Neural progenitor cell (in vitro differentiated cells): ENCODE measurements around the gene PPM1E. TPM values are rescaled to one million over a fixed set of nuclear protein-coding genes. Genes with fewer than 3 reads are reported as not detected.

ENCODE experiments used
- DNase-seq: peaks from one replicate; pipeline ENCODE4 v3.0.0-alpha.2; 2016; ENCODE audit warnings: low spot score
- H2AFZ ChIP-seq: fragments of 200-600 bp; sonication (generic); replicated peaks from 2 replicates; pipeline ENCODE4 v1.6.1; 2016; ENCODE audit warnings: antibody characterized with exemption
- H3F3A ChIP-seq: fragments of 200-600 bp; sonication (generic); 2 replicates; pipeline ENCODE4 v1.6.1; 2016; ENCODE audit warnings: antibody characterized with exemption, low read depth
- H3K27ac ChIP-seq: fragments of 200-600 bp; sonication (generic); 2 replicates; pipeline ENCODE4 v1.5.1; 2016; ENCODE audit warnings: mild to moderate bottlenecking
- H3K27me3 ChIP-seq: fragments of 200-600 bp; sonication (generic); 2 replicates; pipeline ENCODE4 v1.6.1; 2016; ENCODE audit warnings: mild to moderate bottlenecking, moderate library complexity
- H3K36me3 ChIP-seq: fragments of 200-600 bp; sonication (generic); 2 replicates; pipeline ENCODE4 v1.5.1; 2016
- H3K4me1 ChIP-seq: fragments of 200-600 bp; sonication (generic); 2 replicates; pipeline ENCODE4 v1.6.1; 2016; ENCODE audit warnings: mixed run types
- H3K4me2 ChIP-seq: fragments of 200-600 bp; sonication (generic); 2 replicates; pipeline ENCODE4 v1.6.1; 2016
- H3K4me3 ChIP-seq: fragments of 200-600 bp; sonication (generic); 2 replicates; pipeline ENCODE4 v1.5.1; 2016
- H3K79me2 ChIP-seq: fragments of 200-600 bp; sonication (generic); 2 replicates; pipeline ENCODE4 v1.6.1; 2016; ENCODE audit warnings: low read depth
- H3K9ac ChIP-seq: fragments of 200-600 bp; sonication (generic); 2 replicates; pipeline ENCODE4 v1.6.1; 2016
- H3K9me3 ChIP-seq: fragments of 200-600 bp; sonication (generic); 2 replicates; pipeline ENCODE4 v1.5.1; 2016; ENCODE audit warnings: low read depth
- H4K20me1 ChIP-seq: fragments of 200-600 bp; sonication (generic); 2 replicates; pipeline ENCODE4 v1.6.1; 2016; ENCODE audit warnings: low read depth
- H3K27ac Mint-ChIP-seq: 3 replicates; pipeline ENCODE4 v1.8.0; 2021; ENCODE audit warnings: mixed read lengths
- H3K27me3 Mint-ChIP-seq: 2 replicates; pipeline ENCODE4 v1.8.0; 2022; ENCODE audit warnings: low read depth, mild to moderate bottlenecking, inconsistent platforms, moderate library complexity, mixed read lengths; ENCODE audit not compliant: insufficient read depth
- H3K36me3 Mint-ChIP-seq: 3 replicates; pipeline ENCODE4 v1.8.0; 2021; ENCODE audit warnings: mixed read lengths
- H3K4me1 Mint-ChIP-seq: 3 replicates; pipeline ENCODE4 v1.8.0; 2021; ENCODE audit warnings: mixed read lengths
- H3K4me3 Mint-ChIP-seq: 3 replicates; pipeline ENCODE4 v1.8.0; 2021; ENCODE audit warnings: mild to moderate bottlenecking, moderate library complexity, mixed read lengths
- H3K9me3 Mint-ChIP-seq: 3 replicates; pipeline ENCODE4 v1.8.0; 2020; ENCODE audit warnings: mixed read lengths
- EZH2 ChIP-seq: fragments of 200-600 bp; sonication (generic); IDR thresholded peaks from 2 replicates; pipeline ENCODE4 v1.6.1; 2017; ENCODE audit warnings: antibody characterized with exemption, mild to moderate bottlenecking, moderate library complexity
- EZH2phosphoT487 ChIP-seq: fragments of 200-600 bp; sonication (generic); IDR thresholded peaks from 2 replicates; pipeline ENCODE4 v1.6.1; 2017; ENCODE audit warnings: antibody characterized with exemption
- total RNA-seq: library from RNA; depleted of rRNA; stranded (reverse); fragments of >200 nt; gene quantifications from 2 replicates; pipeline ENCODE4 v1.2.3, GENCODE V29; 2015; ENCODE audit warnings: low replicate concordance
- TF ChIP-seq, protein P1 (sequence below): fragments of 200-600 bp; sonication (generic); IDR thresholded peaks from 2 replicates; pipeline ENCODE4 v1.5.1; 2017; ENCODE audit warnings: antibody characterized with exemption, mild to moderate bottlenecking

PPM1E gene
- total RNA-seq, 1 donor from 2014 or later: 18.8 TPM

DNA sequence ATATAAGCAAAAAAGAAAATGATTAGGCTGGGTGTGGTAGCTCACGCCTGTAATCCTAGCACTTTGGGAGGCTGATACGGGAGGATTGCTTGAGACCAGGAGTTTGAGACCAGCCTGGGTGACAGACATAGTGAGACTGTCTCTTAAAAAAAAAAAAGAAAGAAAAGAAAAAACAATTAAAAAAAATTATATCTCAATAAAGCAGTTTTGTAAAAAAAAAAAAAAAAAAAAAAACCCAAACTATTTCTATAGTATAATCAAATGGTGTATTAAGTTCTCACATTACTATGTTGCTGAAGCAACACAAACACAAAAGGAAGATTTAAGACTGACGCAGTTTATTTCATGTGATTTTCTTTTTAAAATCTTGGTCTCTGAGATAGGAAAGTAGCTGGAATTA is 210.6 kb downstream of the PPM1E start:
- Histone ChIP-seq H3K9ac (no peak overlapping the region), H3F3A (peaks cover 3% of the 10 kb centered on the region), H2AFZ (no peak overlapping the region), H3K79me2 (no peaks in the 10 kb centered on the region), H4K20me1 (no peaks in the 10 kb centered on the region), H3K4me2 (no peak overlapping the region), H3K4me3 (no peak overlapping the region), H3K36me3 (no peaks in the 10 kb centered on the region), H3K9me3 (no peaks in the 10 kb centered on the region), H3K27ac (no peak overlapping the region), H3K4me1 (peaks cover 31% of the 10 kb centered on the region), H3K27me3 (no peaks in the 10 kb centered on the region)
- no peaks in the 10 kb centered on the region for H3K27me3 Mint-ChIP-seq
- H3K4me3 Mint-ChIP-seq: no peak overlapping the region
- no peak for TF ChIP-seq EZH2phosphoT487
- no peak for TF ChIP-seq EZH2
- TF ChIP-seq, protein P1, sequence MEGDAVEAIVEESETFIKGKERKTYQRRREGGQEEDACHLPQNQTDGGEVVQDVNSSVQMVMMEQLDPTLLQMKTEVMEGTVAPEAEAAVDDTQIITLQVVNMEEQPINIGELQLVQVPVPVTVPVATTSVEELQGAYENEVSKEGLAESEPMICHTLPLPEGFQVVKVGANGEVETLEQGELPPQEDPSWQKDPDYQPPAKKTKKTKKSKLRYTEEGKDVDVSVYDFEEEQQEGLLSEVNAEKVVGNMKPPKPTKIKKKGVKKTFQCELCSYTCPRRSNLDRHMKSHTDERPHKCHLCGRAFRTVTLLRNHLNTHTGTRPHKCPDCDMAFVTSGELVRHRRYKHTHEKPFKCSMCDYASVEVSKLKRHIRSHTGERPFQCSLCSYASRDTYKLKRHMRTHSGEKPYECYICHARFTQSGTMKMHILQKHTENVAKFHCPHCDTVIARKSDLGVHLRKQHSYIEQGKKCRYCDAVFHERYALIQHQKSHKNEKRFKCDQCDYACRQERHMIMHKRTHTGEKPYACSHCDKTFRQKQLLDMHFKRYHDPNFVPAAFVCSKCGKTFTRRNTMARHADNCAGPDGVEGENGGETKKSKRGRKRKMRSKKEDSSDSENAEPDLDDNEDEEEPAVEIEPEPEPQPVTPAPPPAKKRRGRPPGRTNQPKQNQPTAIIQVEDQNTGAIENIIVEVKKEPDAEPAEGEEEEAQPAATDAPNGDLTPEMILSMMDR: no peak
- no peak for DNase-seq
- no peaks in the 10 kb centered on the region for H3K36me3 Mint-ChIP-seq
- H3K9me3 Mint-ChIP-seq: no peaks in the 10 kb centered on the region
- peaks cover 35% of the 10 kb centered on the region for H3K4me1 Mint-ChIP-seq
- H3K27ac Mint-ChIP-seq: no peak overlapping the region

DNA sequence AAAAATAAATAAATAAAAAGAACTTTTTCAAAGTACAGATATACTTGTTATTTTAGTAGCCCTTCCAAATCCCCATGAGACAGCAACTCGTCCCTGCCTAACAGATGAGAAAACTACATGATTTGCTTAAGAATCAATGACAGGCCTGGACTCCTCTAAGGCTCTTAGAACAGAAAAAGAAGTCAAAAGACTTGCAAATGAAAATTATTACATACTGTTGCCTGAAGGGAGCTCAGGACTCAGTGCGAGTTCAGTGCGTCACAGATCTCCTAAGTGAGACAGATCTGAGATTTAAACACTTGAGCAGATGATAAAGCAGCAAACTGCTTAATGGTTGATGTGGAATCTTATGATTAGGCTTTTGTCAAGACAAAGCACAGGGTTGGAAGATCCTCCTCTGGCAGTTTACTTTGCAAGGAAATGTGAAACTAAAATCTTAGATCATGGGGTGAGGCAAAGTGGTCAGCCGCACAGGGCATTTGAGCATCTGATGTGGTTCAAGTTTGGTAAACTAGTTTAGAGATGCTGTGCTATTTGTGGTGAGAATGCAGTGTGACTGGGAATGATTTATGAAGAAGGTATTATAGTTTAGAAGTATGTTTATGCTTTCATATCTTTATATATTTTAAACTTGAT is 212.9 kb downstream of the PPM1E start:
- H3K4me2 ChIP-seq: no peak overlapping the region
- no peaks in the 10 kb centered on the region for H3K36me3 ChIP-seq
- H3K4me1 ChIP-seq: peaks cover 34% of the 10 kb centered on the region
- H3F3A ChIP-seq: peaks cover 4% of the 10 kb centered on the region
- Mint-ChIP-seq H3K9me3 (no peaks in the 10 kb centered on the region), H3K27me3 (no peaks in the 10 kb centered on the region), H3K4me1 (peaks cover 36% of the 10 kb centered on the region), H3K4me3 (no peak overlapping the region), H3K27ac (peak overlapping the region; percentile 85), H3K36me3 (peaks cover 2% of the 10 kb centered on the region)
- H3K9ac ChIP-seq: no peak overlapping the region
- H4K20me1 ChIP-seq: no peaks in the 10 kb centered on the region
- TF ChIP-seq EZH2: no peak
- no peak for TF ChIP-seq EZH2phosphoT487
- TF ChIP-seq, protein P1: no peak
- H2AFZ ChIP-seq: no peak overlapping the region
- H3K27me3 ChIP-seq: no peaks in the 10 kb centered on the region
- peak overlapping the region; percentile 31 for H3K27ac ChIP-seq
- H3K79me2 ChIP-seq: no peaks in the 10 kb centered on the region
- no peak for DNase-seq
- no peaks in the 10 kb centered on the region for H3K9me3 ChIP-seq
- no peak overlapping the region for H3K4me3 ChIP-seq

DNA sequence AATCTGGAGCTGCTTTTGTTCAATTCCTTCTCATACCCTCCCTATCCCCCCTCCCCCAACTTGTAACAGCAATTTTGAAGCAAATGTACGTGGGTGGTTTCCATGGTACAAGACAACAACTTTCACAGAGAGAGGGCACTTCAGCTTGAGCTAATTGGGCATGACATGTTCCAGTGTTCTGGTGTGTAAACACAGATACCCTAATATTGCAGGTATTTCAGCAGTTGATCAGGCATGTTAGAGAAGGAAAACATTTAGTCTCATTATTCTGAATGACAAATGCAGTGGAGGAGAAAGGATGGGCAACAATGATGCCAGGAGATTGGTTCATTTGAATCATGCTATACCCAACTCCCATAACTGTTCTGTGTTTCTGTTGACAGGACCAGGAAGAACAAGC is 213.5 kb downstream of the PPM1E start:
- Mint-ChIP-seq H3K9me3 (no peaks in the 10 kb centered on the region), H3K4me3 (no peak overlapping the region), H3K27me3 (no peaks in the 10 kb centered on the region), H3K27ac (peak overlapping the region; percentile 72), H3K36me3 (peaks cover 2% of the 10 kb centered on the region), H3K4me1 (peaks cover 36% of the 10 kb centered on the region)
- no peaks in the 10 kb centered on the region for H3K79me2 ChIP-seq
- TF ChIP-seq EZH2: no peak
- TF ChIP-seq, protein P1: no peak
- TF ChIP-seq EZH2phosphoT487: no peak
- H3K9me3 ChIP-seq: no peaks in the 10 kb centered on the region
- peaks cover 4% of the 10 kb centered on the region for H3F3A ChIP-seq
- H3K27me3 ChIP-seq: no peaks in the 10 kb centered on the region
- no peak overlapping the region for H2AFZ ChIP-seq
- DNase-seq: no peak
- no peak overlapping the region for H3K4me3 ChIP-seq
- H3K9ac ChIP-seq: no peak overlapping the region
- no peaks in the 10 kb centered on the region for H4K20me1 ChIP-seq
- H3K36me3 ChIP-seq: no peaks in the 10 kb centered on the region
- H3K4me1 ChIP-seq: peaks cover 34% of the 10 kb centered on the region
- H3K4me2 ChIP-seq: no peak overlapping the region
- no peak overlapping the region for H3K27ac ChIP-seq
